Measurements from ENCODE around the gene ACO2.

GRCh38 chr22:41429232-41429950 lies 39.5 kb upstream of the ACO2 start:
- TF ChIP-seq CTCF (IDR thresholded peaks at IDR 0.05) (no peak), ZFX (IDR thresholded peaks at IDR 0.05; ENCODE audit: borderline replicate concordance) (no peak)
